Esophagus squamous epithelium (tissue), 5 donors: ENCODE data around the gene ITCH. TPM values are rescaled to one million over a fixed set of nuclear protein-coding genes. Genes with fewer than 3 reads are reported as not detected.

Experiments
- DNase-seq: peaks from one replicate; lab custom pipeline; 2025; lab: John Stamatoyannopoulos, UW
- H3K27ac ChIP-seq, 4 donors: fragments of 200-600 bp; sonication (generic); one replicate each; pipeline ENCODE4 v1.5.1; 2016 to 2019; ENCODE audit warnings: mild to moderate bottlenecking in 1 of 4
- H3K27me3 ChIP-seq, 4 donors: fragments of 200-600 bp; sonication (generic); 1 replicate in 3 of 4; 2 replicates in 1 of 4; pipeline versions ENCODE4 v1.5.1 to v1.6.0; 2017 to 2021; ENCODE audit warnings: antibody characterized with exemption in 1 of 4
- H3K36me3 ChIP-seq, 3 donors: fragments of 200-600 bp; sonication (generic); one replicate each; pipeline ENCODE4 v1.5.1; 2016 to 2019
- H3K4me1 ChIP-seq, 3 donors: fragments of 200-600 bp; sonication (generic); one replicate each; pipeline ENCODE4 v1.5.1; 2017 to 2019
- H3K4me3 ChIP-seq, 4 donors: fragments of 200-600 bp; sonication (generic); 1 replicate in 3 of 4; 2 replicates in 1 of 4; pipeline ENCODE4 v1.5.1; 2016 to 2019; ENCODE audit warnings: mild to moderate bottlenecking in 2 of 4, moderate library complexity in 1 of 4
- H3K9me3 ChIP-seq, 3 donors: fragments of 200-600 bp; sonication (generic); one replicate each; pipeline ENCODE4 v1.5.1; 2016 to 2019
- POLR2A ChIP-seq, 4 donors: fragments of 450-650 bp; IDR thresholded peaks; one replicate each; pipeline ENCODE4 v1.6.1; 2017; ENCODE audit warnings: antibody characterized with exemption in 4 of 4, mild to moderate bottlenecking in 4 of 4, moderate library complexity in 3 of 4
- WGBS, 2 donors: methylation state at CpG; one replicate each; pipeline ENCODE4 v1.1.5; 2018; 5-methylcytosine and 5-hydroxymethylcytosine counted together
- intact Hi-C: fragments of 100-400 bp; cut with DNase I; formaldehyde crosslinking; loops from one replicate; pipeline ENCODE4 v1.15.0; 2022
- total RNA-seq, 4 donors: library from RNA; depleted of rRNA; stranded (reverse); fragments of >200 nt; gene quantifications; one replicate each; pipeline ENCODE4 v1.1.0, GENCODE V29; 2016
- TF ChIP-seq, protein P1 (sequence below), 6 experiments: fragments of 450-650 bp in 4 of 6; fragments of 200-600 bp in 2 of 6; sonication (generic) in 2 of 6; IDR thresholded peaks; one replicate each; pipeline ENCODE4 v1.5.1; 2016 to 2019; ENCODE audit warnings: antibody characterized with exemption in 6 of 6, mild to moderate bottlenecking in 4 of 6, moderate library complexity in 4 of 6
- donor health status: DM: yes; HTN: yes; CAD: no.

Gene ITCH
- total RNA-seq, 4 donors from 2014 or later = 45.9 to 67.9 (median 54.5) TPM

GRCh38 chr20:34368547-34368946 lies 5.5 kb downstream of the ITCH start:
- no peak for DNase-seq

DNA sequence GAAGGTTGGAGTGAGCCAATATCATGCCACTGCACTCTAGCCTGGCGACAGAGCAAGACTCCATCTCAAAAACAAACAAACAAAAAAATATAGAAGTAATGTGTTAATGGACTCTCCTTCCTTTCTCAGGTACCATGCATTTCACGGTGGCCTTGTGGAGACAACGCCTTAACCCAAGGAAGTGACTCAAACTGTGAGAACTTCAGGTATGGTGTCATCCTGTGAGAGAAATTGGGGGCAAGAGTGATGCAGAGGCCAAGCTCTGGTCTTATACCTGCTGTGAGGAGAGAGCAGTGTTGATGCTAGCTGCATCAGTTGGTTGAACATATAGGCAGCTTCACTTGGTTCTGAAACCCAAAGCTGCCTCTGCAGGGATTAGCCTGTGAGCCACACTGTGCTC lies 6.2 kb downstream of the ITCH start:
- 66% methylated on average over 3 of the region's 3 CpGs for WGBS, 2 donors
- Histone ChIP-seq H3K9me3 (no peaks in the 10 kb centered on the region), H3K4me1 (peaks cover 19 to 51% (median 33%) of the 10 kb centered on the region in 3 donors), H3K27me3 (no peaks in the 10 kb centered on the region), H3K36me3 (peaks cover 0 to 52% (median 10%) of the 10 kb centered on the region in 3 donors), H3K27ac (peak overlapping the region in 2 of 4 donors; percentile 9 to 54), H3K4me3 (no peak overlapping the region)
- no peak for DNase-seq
- TF ChIP-seq, protein P1, sequence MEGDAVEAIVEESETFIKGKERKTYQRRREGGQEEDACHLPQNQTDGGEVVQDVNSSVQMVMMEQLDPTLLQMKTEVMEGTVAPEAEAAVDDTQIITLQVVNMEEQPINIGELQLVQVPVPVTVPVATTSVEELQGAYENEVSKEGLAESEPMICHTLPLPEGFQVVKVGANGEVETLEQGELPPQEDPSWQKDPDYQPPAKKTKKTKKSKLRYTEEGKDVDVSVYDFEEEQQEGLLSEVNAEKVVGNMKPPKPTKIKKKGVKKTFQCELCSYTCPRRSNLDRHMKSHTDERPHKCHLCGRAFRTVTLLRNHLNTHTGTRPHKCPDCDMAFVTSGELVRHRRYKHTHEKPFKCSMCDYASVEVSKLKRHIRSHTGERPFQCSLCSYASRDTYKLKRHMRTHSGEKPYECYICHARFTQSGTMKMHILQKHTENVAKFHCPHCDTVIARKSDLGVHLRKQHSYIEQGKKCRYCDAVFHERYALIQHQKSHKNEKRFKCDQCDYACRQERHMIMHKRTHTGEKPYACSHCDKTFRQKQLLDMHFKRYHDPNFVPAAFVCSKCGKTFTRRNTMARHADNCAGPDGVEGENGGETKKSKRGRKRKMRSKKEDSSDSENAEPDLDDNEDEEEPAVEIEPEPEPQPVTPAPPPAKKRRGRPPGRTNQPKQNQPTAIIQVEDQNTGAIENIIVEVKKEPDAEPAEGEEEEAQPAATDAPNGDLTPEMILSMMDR (IDR thresholded peaks at IDR 0.05) = no peak
- no peak for TF ChIP-seq POLR2A (IDR thresholded peaks at IDR 0.05)
- intact Hi-C loops = no loop called here

More at GRCh38 chr20:34368547-34368946, 5.5 kb downstream of the ITCH start:
- Histone ChIP-seq H3K4me3 (no peak overlapping the region), H3K27me3 (no peaks in the 10 kb centered on the region), H3K36me3 (peaks cover 0 to 45% (median 10%) of the 10 kb centered on the region in 3 donors), H3K4me1 (peaks cover 23 to 57% (median 36%) of the 10 kb centered on the region in 3 donors), H3K27ac (peak overlapping the region in 2 of 4 donors; percentile 13 to 54), H3K9me3 (no peaks in the 10 kb centered on the region)
- intact Hi-C loops = no loop called here
- 61% methylated on average over 4 of the region's 4 CpGs for WGBS, 2 donors
- no peak for TF ChIP-seq POLR2A (IDR thresholded peaks at IDR 0.05)
- TF ChIP-seq, protein P1 (IDR thresholded peaks at IDR 0.05) = no peak

DNA sequence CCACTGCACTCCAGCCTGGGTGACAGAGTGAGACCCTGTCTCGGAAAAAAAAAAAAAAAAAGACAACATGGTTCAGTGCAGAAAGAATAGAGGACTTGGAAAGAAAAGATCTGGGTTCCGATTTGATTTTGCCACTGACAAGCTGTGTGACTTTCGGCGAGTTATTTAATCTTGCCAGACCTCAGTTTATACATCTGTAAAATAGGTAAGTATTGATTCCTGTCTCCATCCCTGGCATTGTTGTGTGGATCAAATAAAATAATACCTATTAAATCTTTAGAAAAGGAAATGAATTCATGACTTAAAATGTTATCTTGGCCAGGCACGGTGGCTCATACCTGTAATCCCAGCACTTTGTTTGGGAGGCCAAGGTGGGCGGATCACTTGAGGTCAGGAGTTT lies 7.0 kb downstream of the ITCH start:
- H3K4me3 ChIP-seq = no peak overlapping the region
- WGBS, 2 donors = 80 to 94% methylated on average over 6 of the region's 6 CpGs
- TF ChIP-seq POLR2A (IDR thresholded peaks at IDR 0.05) = no peak
- TF ChIP-seq, protein P1 (IDR thresholded peaks at IDR 0.05) = no peak
- H3K27ac ChIP-seq = no peak overlapping the region
- peaks cover 13 to 43% (median 25%) of the 10 kb centered on the region in 3 donors for H3K4me1 ChIP-seq
- DNase-seq = no peak
- peaks cover 0 to 60% (median 12%) of the 10 kb centered on the region in 3 donors for H3K36me3 ChIP-seq
- H3K27me3 ChIP-seq = no peaks in the 10 kb centered on the region
- intact Hi-C loops = no loop called here
- no peaks in the 10 kb centered on the region for H3K9me3 ChIP-seq

DNA sequence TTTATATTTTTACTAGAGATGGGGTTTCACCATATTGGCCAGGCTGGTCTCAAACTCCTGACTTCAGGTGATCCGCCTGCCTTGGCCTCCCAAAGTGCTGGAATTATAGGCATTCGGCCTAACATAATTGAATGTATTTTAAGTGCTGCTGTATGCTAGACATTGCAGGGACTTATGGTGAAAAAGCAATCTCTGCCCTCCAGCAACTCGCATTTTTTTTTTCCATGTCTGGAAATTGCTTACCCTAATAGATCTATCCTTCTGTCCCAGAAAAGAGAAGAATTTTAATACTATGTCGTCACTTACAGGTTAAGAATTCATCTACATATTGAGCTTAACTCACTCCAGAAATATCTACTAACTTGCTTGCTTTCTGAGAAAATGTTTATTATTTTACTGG lies 10.4 kb downstream of the ITCH start:
- DNase-seq = no peak
- no peaks in the 10 kb centered on the region for H3K27me3 ChIP-seq
- TF ChIP-seq POLR2A (IDR thresholded peaks at IDR 0.05) = no peak
- TF ChIP-seq, protein P1 (IDR thresholded peaks at IDR 0.05) = no peak
- no peak overlapping the region for H3K27ac ChIP-seq
- peaks cover 0 to 86% (median 13%) of the 10 kb centered on the region in 3 donors for H3K36me3 ChIP-seq
- H3K4me1 ChIP-seq = peaks cover 0 to 25% (median 0%) of the 10 kb centered on the region in 3 donors
- WGBS, 2 donors = 76 to 88% methylated on average over 4 of the region's 4 CpGs
- H3K4me3 ChIP-seq = no peak overlapping the region
- intact Hi-C loops = no loop called here
- H3K9me3 ChIP-seq = no peaks in the 10 kb centered on the region

GRCh38 chr20:34374209-34374760 lies 11.2 kb downstream of the ITCH start:
- Histone ChIP-seq H3K9me3 (no peaks in the 10 kb centered on the region), H3K4me3 (no peak overlapping the region), H3K4me1 (peaks cover 0 to 25% (median 0%) of the 10 kb centered on the region in 3 donors), H3K27ac (no peak overlapping the region), H3K36me3 (peaks cover 0 to 84% (median 13%) of the 10 kb centered on the region in 3 donors), H3K27me3 (no peaks in the 10 kb centered on the region)
- TF ChIP-seq, protein P1 (IDR thresholded peaks at IDR 0.05) = no peak
- no peak for TF ChIP-seq POLR2A (IDR thresholded peaks at IDR 0.05)
- no peak for DNase-seq
- intact Hi-C loops = no loop called here
- 42 to 43% methylated on average over 1 of the region's 1 CpG for WGBS, 2 donors
